CD14-positive monocyte (primary cell): Measurements from ENCODE around the gene DCC. TPM values are rescaled to one million over a fixed set of nuclear protein-coding genes. Genes with fewer than 3 reads are reported as not detected.

ENCODE experiments used
- DNase-seq, 3 donors: peaks; one replicate each; pipeline ENCODE4 v3.0.0-alpha.2; 2011 to 2022
- H2AFZ ChIP-seq: 2 replicates; pipeline ENCODE4 v1.6.0; 2012; ENCODE audit warnings: mild to moderate bottlenecking, low read depth, low read length, inconsistent platforms; ENCODE audit not compliant: insufficient read depth, poor library complexity, severe bottlenecking
- H3K27ac ChIP-seq, 2 donors: 1 replicate in 1 of 2; 2 replicates in 1 of 2; pipeline ENCODE4 v1.5.1; 2012 to 2013; ENCODE audit warnings: low read length in 2 of 2, control low read depth in 1 of 2, inconsistent platforms in 1 of 2, low read depth in 1 of 2, mild to moderate bottlenecking in 1 of 2
- H3K27me3 ChIP-seq, 2 donors: one replicate each; pipeline versions ENCODE4 v1.6.0 to v1.6.1; 2011 to 2013; ENCODE audit warnings: low read length in 2 of 2; ENCODE audit not compliant: control insufficient read depth in 2 of 2, insufficient read depth in 2 of 2
- H3K36me3 ChIP-seq, 2 donors: replicated peaks in 1 of 2; 1 replicate in 1 of 2; 2 replicates in 1 of 2; pipeline versions ENCODE4 v1.5.1 to v1.6.1; 2012 to 2013; ENCODE audit warnings: low read length in 2 of 2, control low read depth in 1 of 2, inconsistent platforms in 1 of 2, mild to moderate bottlenecking in 1 of 2; ENCODE audit not compliant: insufficient read depth in 2 of 2, control insufficient read depth in 1 of 2
- H3K4me1 ChIP-seq, 2 donors: 1 replicate in 1 of 2; 2 replicates in 1 of 2; pipeline versions ENCODE4 v1.5.1 to v1.6.1; 2012 to 2013; ENCODE audit warnings: low read length in 2 of 2, control low read depth in 1 of 2, inconsistent platforms in 1 of 2, mild to moderate bottlenecking in 1 of 2, moderate library complexity in 1 of 2; ENCODE audit not compliant: insufficient read depth in 2 of 2, control insufficient read depth in 1 of 2
- H3K4me2 ChIP-seq: replicated peaks from 2 replicates; pipeline ENCODE3; 2012; ENCODE audit warnings: low read length, moderate library complexity, mild to moderate bottlenecking; ENCODE audit not compliant: poor library complexity, severe bottlenecking; ENCODE audit errors: extremely low read depth
- H3K4me3 ChIP-seq, 3 experiments: fragments of 200-600 bp in 1 of 3; sonication (generic) in 1 of 3; replicated peaks in 1 of 3; 1 replicate in 2 of 3; 2 replicates in 1 of 3; pipeline ENCODE4 v1.5.1; 2011 to 2013; ENCODE audit warnings: low read length in 3 of 3, mild to moderate bottlenecking in 3 of 3, control low read depth in 2 of 3, low read depth in 2 of 3, inconsistent platforms in 1 of 3, moderate library complexity in 1 of 3
- H3K79me2 ChIP-seq: 2 replicates; pipeline ENCODE4 v1.6.0; 2012; ENCODE audit warnings: mild to moderate bottlenecking, control low read depth, inconsistent platforms, low read length, moderate library complexity; ENCODE audit not compliant: insufficient read depth
- H3K9ac ChIP-seq: 2 replicates; pipeline ENCODE4 v1.6.0; 2017; ENCODE audit warnings: low read length, mild to moderate bottlenecking; ENCODE audit not compliant: insufficient read depth, poor library complexity, severe bottlenecking
- H3K9me3 ChIP-seq, 2 donors: replicated peaks in 1 of 2; 1 replicate in 1 of 2; 2 replicates in 1 of 2; pipeline versions ENCODE4 v1.5.1 to v1.6.1; 2012 to 2013; ENCODE audit warnings: low read length in 2 of 2, control low read depth in 1 of 2; ENCODE audit not compliant: control insufficient read depth in 1 of 2, insufficient read depth in 1 of 2
- H4K20me1 ChIP-seq: 2 replicates; pipeline ENCODE4 v1.6.0; 2012; ENCODE audit warnings: mild to moderate bottlenecking, low read length, control low read depth, moderate library complexity; ENCODE audit not compliant: insufficient read depth
- H3K27ac Mint-ChIP-seq, 7 donors: one replicate each; pipeline ENCODE4 v1.8.0; 2020; ENCODE audit warnings: mild to moderate bottlenecking in 7 of 7, mixed read lengths in 7 of 7, moderate library complexity in 6 of 7, inconsistent platforms in 2 of 7
- H3K27me3 Mint-ChIP-seq, 3 donors: one replicate each; pipeline ENCODE4 v1.8.0; 2021 to 2022; ENCODE audit warnings: low read depth in 3 of 3, mild to moderate bottlenecking in 3 of 3, mixed read lengths in 3 of 3, moderate library complexity in 3 of 3, inconsistent platforms in 1 of 3
- H3K36me3 Mint-ChIP-seq, 2 donors: one replicate each; pipeline ENCODE4 v1.8.0; 2020; ENCODE audit warnings: mixed read lengths in 2 of 2, inconsistent platforms in 1 of 2, mild to moderate bottlenecking in 1 of 2
- H3K4me1 Mint-ChIP-seq: one replicate; pipeline ENCODE4 v1.8.0; 2020; ENCODE audit warnings: mild to moderate bottlenecking, mixed read lengths
- H3K4me3 Mint-ChIP-seq, 2 donors: one replicate each; pipeline ENCODE4 v1.8.0; 2020; ENCODE audit warnings: mild to moderate bottlenecking in 2 of 2, mixed read lengths in 2 of 2, moderate library complexity in 1 of 2
- H3K9me3 Mint-ChIP-seq, 7 donors: one replicate each; pipeline ENCODE4 v1.8.0; 2020 to 2022; ENCODE audit warnings: mixed read lengths in 7 of 7, mild to moderate bottlenecking in 6 of 7, moderate library complexity in 6 of 7, inconsistent platforms in 2 of 7
- WGBS: methylation state at CpG from one replicate; pipeline ENCODE4 v1.1.5; 2013; ENCODE audit warnings: missing lambda C conversion rate; ENCODE audit not compliant: insufficient coverage; 5-methylcytosine and 5-hydroxymethylcytosine counted together
- intact Hi-C, 2 donors: fragments of 100-400 bp; cut with micrococcal nuclease; formaldehyde crosslinking; loops; one replicate each; pipeline versions ENCODE4 v1.15.0 to v1.15.1; 2023
- polyA plus RNA-seq, 3 donors: library from polyadenylated mRNA; depleted of rRNA in 1 of 3; unstranded in 2 of 3; stranded (reverse) in 1 of 3; fragments of 300-500 nt in 2 of 3; fragments of >200 nt in 1 of 3; fragmentation: Illumina TruSeq in 2 of 3; gene quantifications; 1 replicate in 2 of 3; 2 replicates in 1 of 3; pipeline ENCODE4 v1.2.3, GENCODE V29; 2012 to 2021
- TF ChIP-seq, protein P1 (sequence below): fragments of 200-600 bp; IDR thresholded peaks from one replicate; pipeline ENCODE4 v1.8.0; 2022; ENCODE audit warnings: antibody characterized with exemption, mild to moderate bottlenecking

Gene DCC
- polyA plus RNA-seq, 3 donors, result not detected

GRCh38 chr18:52325997-52326396 is 14.0 kb upstream of the DCC start:
- Histone ChIP-seq H4K20me1 (no peaks in the 10 kb centered on the region), H3K4me1 (no peaks in the 10 kb centered on the region), H3K4me3 (no peak overlapping the region), H3K79me2 (no peaks in the 10 kb centered on the region), H3K9ac (no peak overlapping the region), H2AFZ (no peak overlapping the region), H3K27ac (no peak overlapping the region), H3K27me3 (no peaks in the 10 kb centered on the region), H3K9me3 (no peaks in the 10 kb centered on the region), H3K4me2 (no peak overlapping the region), H3K36me3 (no peaks in the 10 kb centered on the region)
- H3K9me3 Mint-ChIP-seq, result peaks cover 0 to 7% (median 0%) of the 10 kb centered on the region in 7 donors
- peaks cover 0 to 4% (median 0%) of the 10 kb centered on the region in 3 donors for H3K27me3 Mint-ChIP-seq
- intact Hi-C loops, result no loop called here
- H3K27ac Mint-ChIP-seq, result no peak overlapping the region
- no peak for DNase-seq
- no peaks in the 10 kb centered on the region for H3K4me1 Mint-ChIP-seq
- no peak overlapping the region for H3K4me3 Mint-ChIP-seq
- no peaks in the 10 kb centered on the region for H3K36me3 Mint-ChIP-seq
- WGBS, result no CpG with 5 or more reads among the region's 1 CpG
- TF ChIP-seq, protein P1, sequence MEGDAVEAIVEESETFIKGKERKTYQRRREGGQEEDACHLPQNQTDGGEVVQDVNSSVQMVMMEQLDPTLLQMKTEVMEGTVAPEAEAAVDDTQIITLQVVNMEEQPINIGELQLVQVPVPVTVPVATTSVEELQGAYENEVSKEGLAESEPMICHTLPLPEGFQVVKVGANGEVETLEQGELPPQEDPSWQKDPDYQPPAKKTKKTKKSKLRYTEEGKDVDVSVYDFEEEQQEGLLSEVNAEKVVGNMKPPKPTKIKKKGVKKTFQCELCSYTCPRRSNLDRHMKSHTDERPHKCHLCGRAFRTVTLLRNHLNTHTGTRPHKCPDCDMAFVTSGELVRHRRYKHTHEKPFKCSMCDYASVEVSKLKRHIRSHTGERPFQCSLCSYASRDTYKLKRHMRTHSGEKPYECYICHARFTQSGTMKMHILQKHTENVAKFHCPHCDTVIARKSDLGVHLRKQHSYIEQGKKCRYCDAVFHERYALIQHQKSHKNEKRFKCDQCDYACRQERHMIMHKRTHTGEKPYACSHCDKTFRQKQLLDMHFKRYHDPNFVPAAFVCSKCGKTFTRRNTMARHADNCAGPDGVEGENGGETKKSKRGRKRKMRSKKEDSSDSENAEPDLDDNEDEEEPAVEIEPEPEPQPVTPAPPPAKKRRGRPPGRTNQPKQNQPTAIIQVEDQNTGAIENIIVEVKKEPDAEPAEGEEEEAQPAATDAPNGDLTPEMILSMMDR, result no peak

- H4K20me1 ChIP-seq, result no peaks in the 10 kb centered on the region
- no peaks in the 10 kb centered on the region for H3K4me1 Mint-ChIP-seq
- no peak overlapping the region for H3K27ac Mint-ChIP-seq
- peaks cover 2 to 4% of the 10 kb centered on the region in 2 donors for H3K27me3 ChIP-seq
- H3K4me3 ChIP-seq, result no peak overlapping the region
- H3K27me3 Mint-ChIP-seq, result peaks cover 0 to 3% (median 2%) of the 10 kb centered on the region in 3 donors
- no peaks in the 10 kb centered on the region for H3K36me3 ChIP-seq
- TF ChIP-seq, protein P1, result no peak
- H3K9me3 ChIP-seq, result peaks cover 0 to 2% of the 10 kb centered on the region in 2 donors
- intact Hi-C loops, result no loop called here
- peaks cover 0 to 2% (median 0%) of the 10 kb centered on the region in 7 donors for H3K9me3 Mint-ChIP-seq
- H3K27ac ChIP-seq, result no peak overlapping the region
- no peak overlapping the region for H2AFZ ChIP-seq
- H3K4me3 Mint-ChIP-seq, result no peak overlapping the region
- no peak overlapping the region for H3K4me2 ChIP-seq
- H3K36me3 Mint-ChIP-seq, result no peaks in the 10 kb centered on the region
- WGBS, result no CpG with 5 or more reads among the region's 1 CpG
- no peaks in the 10 kb centered on the region for H3K79me2 ChIP-seq
- no peak overlapping the region for H3K9ac ChIP-seq
- no peaks in the 10 kb centered on the region for H3K4me1 ChIP-seq
- DNase-seq, result no peak
Measured at GRCh38 chr18:52333860-52334259, 6.1 kb upstream of the DCC start.
